ENCODE data around the gene OR13D1. TPM values are rescaled to one million over a fixed set of nuclear protein-coding genes. Genes with fewer than 3 reads are reported as not detected.

Gene OR13D1
- total and polyA plus RNA-seq, 10 of the 15 experiments (the other 5 are each of a cell fraction or from before 2014, with no cell fraction given) = not detected

GRCh38 chr9:104743376-104743985, 49.2 kb downstream of the OR13D1 start:
- ChIA-PET RAD21 (ENCODE audit: unreplicated experiment) (interaction anchor here (0.9 to 1.5 kb wide), 3 partner anchors 26 to 134 kb away, joined by 3 to 4 read pairs (median 4); no protein-coding TSS in a partner anchor), POLR2A (no interaction called here), SMC1A (ENCODE audit: uncharacterized antibody, unreplicated experiment) (interaction anchor here (0.5 to 1.9 kb wide), 9 partner anchors 10 to 1346 kb away, joined by 3 to 7 read pairs (median 3); no protein-coding TSS in a partner anchor), CTCF (interaction anchor here (0.6 to 2.5 kb wide), 14 partner anchors 18 to 1640 kb away, joined by 3 to 9 read pairs (median 3); no protein-coding TSS in a partner anchor)
- H3K79me2 ChIP-seq (ENCODE audit: control insufficient read depth, insufficient read depth, low read length) = peaks cover 6% of the 10 kb centered on the region
- BruUV-seq (replicated peaks) = no TSS peak
- no peaks in the 10 kb centered on the region for H3K27me3 ChIP-seq (replicated peaks in 1 of 2; ENCODE audit: control insufficient read depth in 2 of 2, insufficient read depth in 2 of 2, low read length in 1 of 2)
- no peak overlapping the region for H3K4me3 ChIP-seq
- no peak overlapping the region for H3K27ac ChIP-seq (ENCODE audit: control insufficient read depth, insufficient read depth)
- DNase-seq (ENCODE audit: low read depth, low spot score) (peak; percentile 58), FAIRE-seq (peak; percentile 75), ATAC-seq (peak; percentile 36)
- H3K9me3 ChIP-seq (replicated peaks; ENCODE audit: control insufficient read depth, insufficient read depth, low read length) = no peaks in the 10 kb centered on the region
- H2AFZ ChIP-seq (ENCODE audit: control insufficient read depth, low read depth, low read length) = no peak overlapping the region
- H3K4me2 ChIP-seq (ENCODE audit: control insufficient read depth, insufficient read depth) = no peak overlapping the region
- WGBS (ENCODE audit: insufficient coverage, insufficient replicate concordance, low lambda C conversion rate, missing lambda C conversion rate) = 20% methylated on average over 7 of the region's 7 CpGs
- H3K4me1 ChIP-seq (ENCODE audit: control insufficient read depth, insufficient read depth, low read length) = no peaks in the 10 kb centered on the region
- H4K20me1 ChIP-seq (ENCODE audit: control insufficient read depth, insufficient read depth) = no peaks in the 10 kb centered on the region
- in situ Hi-C loops (cut with MboI) = no loop called here
- TF ChIP-seq SMARCA5 (IDR thresholded peaks at IDR 0.05) = peak; percentile 65; the same call in 1 of the 2 replicates
- TF ChIP-seq CTCF (IDR thresholded peaks at IDR 0.05 in 2 of 3, conservative IDR thresholded peaks at IDR 0.05 in 1 of 3; ENCODE audit: control insufficient read depth in 2 of 3, extremely low read depth in 1 of 3, insufficient read depth in 1 of 3, low read depth in 3 of 3, low read length in 3 of 3) = peak; percentile 51 to 85 (median 62); a peak in 5 of 6 replicates
- no peak for TF ChIP-seq SIX5 (IDR thresholded peaks at IDR 0.05; ENCODE audit: low read depth, low read length, severe bottlenecking)
- TF ChIP-seq SKIL (IDR thresholded peaks at IDR 0.05; ENCODE audit: low read depth, poor library complexity, severe bottlenecking) = peak; percentile 47
- TF ChIP-seq RAD21 (IDR thresholded peaks at IDR 0.05; ENCODE audit: insufficient read depth, low read depth, low read length) = peak; percentile 92
- TF ChIP-seq POU2F2 (IDR thresholded peaks at IDR 0.05; ENCODE audit: borderline replicate concordance, low read depth, low read length) = 0 out of 3 replicates have a peak, but pooled peaks have one; percentile 22
- peak; percentile 36; the same call in 1 of the 2 replicates for TF ChIP-seq RB1 (IDR thresholded peaks at IDR 0.05; ENCODE audit: borderline replicate concordance)
- TF ChIP-seq ZNF207 (IDR thresholded peaks at IDR 0.05; ENCODE audit: borderline replicate concordance) = no peak
- no peak for TF ChIP-seq FOXK2 (IDR thresholded peaks at IDR 0.05)
- TF ChIP-seq SMC3 (IDR thresholded peaks at IDR 0.05; ENCODE audit: borderline replicate concordance, low read length) = peak; percentile 81
- TF ChIP-seq EP300 (IDR thresholded peaks at IDR 0.05; ENCODE audit: borderline replicate concordance in 1 of 2, control insufficient read depth in 1 of 2, low read depth in 2 of 2, low read length in 2 of 2) = no peak
- TF ChIP-seq MEF2A (IDR thresholded peaks at IDR 0.05; ENCODE audit: insufficient read depth, low read depth, low read length) = 0 out of 2 replicates have a peak, but pooled peaks have one; percentile 54
- intact Hi-C loops (cut with micrococcal nuclease; ENCODE audit: unreplicated experiment) = loop anchor here (1.0 to 10.0 kb wide), 6 partner anchors 60 to 1345 kb away; no protein-coding TSS in a partner anchor
- no peak overlapping the region for H3K9ac ChIP-seq (ENCODE audit: control insufficient read depth, insufficient read depth, low read length)
- no peaks in the 10 kb centered on the region for H3K36me3 ChIP-seq (ENCODE audit: control insufficient read depth in 2 of 2, insufficient read depth in 2 of 2, low read length in 1 of 2)
